Stimulated activated CD4-positive, alpha-beta T cell treated with anti-CD3 and anti-CD28 coated beads, Interleukin-2, amount 100 ng/mL, for 48 hours (primary cell): ENCODE data around the gene PPFIA2.

Experiments used
- DNase-seq, 2 donors: peaks; one replicate each; pipeline ENCODE4 v3.0.0-alpha.2; 2020

The PPFIA2 gene

DNA sequence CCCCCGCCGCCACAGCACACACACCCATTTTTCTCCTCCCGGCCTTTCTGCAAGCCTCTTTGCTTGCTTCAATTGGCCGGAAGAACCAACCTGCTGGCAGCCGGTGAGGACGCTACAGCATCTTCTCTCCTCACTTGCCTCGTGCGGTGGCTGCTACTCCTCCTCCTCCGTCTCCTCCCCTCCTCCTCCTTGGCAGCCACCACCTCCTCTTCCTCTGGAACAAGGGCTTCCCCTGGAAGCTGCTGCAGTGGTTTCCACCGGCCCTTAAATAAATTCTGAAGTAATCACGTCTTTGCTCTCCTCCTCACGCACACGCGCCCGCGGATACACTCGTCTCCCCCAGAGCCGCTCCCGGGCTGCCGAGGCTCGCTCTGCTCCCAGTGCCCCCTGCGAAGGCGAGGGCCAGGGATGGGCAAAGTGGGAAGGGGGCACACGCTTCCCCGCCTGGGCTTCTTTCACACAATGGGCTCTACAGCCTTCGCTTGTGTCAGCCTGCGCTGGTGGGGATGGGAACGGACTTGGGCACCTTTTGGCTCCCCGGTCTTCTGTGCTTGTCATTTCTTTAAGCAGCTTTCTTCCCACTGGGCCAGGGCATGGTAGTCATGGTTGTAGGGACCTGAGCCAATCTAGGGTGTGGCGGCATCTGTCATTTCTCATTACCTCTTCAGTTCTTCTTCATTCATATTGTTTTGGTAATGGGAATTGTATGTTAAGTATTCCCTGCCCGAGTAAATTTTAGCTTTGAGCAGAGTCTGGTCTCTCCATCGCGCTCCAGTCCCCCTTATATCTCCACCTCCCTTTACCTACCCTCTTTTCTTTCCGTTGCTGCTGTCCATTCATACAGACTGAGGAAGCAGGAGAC, at the start of gene PPFIA2:
PPFIA2 (minus strand) TSS at position 161 of the 862 bp plus-strand sequence.
- DNase-seq, result no peak

DNA sequence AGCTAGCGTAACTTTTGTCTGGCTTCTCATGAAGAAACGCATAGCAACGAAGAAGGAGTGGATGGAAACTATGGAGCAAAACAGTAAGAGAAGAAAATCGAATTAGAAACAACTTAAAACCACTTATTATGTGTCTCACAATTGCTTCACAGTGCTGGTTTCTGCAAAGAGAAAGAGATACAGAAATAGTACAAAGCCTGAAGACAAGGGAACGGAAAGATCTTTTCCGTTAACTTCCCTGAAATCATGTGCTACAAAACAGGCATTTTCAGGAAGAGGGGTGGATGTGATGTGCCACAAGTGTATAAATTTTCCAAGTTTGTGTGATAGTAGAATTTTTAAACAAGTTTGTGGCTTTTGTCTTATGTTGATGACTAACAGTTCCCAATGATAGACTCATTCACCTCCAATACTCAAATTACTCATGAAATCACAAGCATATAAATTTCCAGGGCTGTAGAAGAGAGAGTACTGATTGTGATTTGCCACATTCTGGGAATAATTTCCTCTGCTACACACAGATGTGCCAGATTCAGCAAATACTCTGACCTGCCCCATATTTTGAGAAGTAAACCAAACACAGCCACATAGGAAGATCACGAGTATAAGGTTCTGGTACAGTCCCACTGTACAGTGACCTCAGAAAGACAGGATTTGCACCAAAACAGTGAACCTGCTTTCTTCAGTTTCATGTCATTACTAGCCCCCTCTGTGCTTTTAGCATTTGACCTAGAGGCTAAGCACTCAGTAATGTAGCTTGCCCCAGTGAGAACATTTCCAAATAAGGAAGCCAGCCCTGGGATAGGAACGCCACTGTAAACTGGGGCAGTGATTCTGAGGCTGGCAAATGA, 41.4 kb upstream of the PPFIA2 start:
- no peak for DNase-seq

DNA sequence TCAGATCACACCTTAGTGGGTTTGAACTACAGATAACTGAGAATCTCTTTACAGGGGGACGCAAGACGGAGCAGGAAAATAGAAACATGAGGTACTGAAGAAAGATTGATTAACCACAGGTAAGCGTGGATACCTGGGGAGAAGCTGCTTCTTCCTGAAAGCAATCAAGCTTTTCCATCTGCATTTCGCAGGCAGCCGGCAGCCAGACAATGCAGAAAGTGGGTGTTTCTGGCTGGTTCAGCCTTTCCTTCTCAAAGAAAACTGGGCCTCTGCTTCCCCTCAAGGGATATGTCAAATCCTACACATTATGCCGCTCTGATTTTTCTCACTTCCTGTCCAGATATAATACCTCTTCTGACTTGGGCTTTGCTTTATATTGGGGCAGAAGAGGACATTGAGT, 39.1 kb upstream of the PPFIA2 start:
- no peak for DNase-seq

GRCh38 chr12:81797100-81797499, 38.0 kb upstream of the PPFIA2 start:
- DNase-seq, result no peak

DNA sequence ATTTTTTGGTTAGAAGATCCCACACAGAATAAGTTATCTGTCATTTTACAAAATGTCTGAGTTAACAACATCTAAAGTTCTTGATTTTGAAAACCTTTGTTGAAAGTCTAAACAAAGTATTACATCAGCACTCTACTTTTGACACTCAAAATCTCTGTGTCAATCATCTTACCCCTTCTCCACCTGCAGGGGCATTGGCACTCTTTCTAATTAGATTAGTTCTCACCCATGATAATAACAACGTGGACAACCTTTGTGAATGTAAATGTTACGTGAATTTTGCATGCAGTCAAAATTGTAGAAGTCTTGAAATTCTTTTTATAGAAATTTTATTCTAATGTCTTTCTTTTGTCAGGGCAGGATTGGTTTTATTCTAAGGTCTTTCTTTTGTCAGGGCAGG, 33.5 kb upstream of the PPFIA2 start:
- DNase-seq, result no peak

GRCh38 chr12:81779216-81779615, 20.1 kb upstream of the PPFIA2 start:
- DNase-seq, result no peak

GRCh38 chr12:81778719-81779118, 19.6 kb upstream of the PPFIA2 start:
- DNase-seq, result no peak

DNA sequence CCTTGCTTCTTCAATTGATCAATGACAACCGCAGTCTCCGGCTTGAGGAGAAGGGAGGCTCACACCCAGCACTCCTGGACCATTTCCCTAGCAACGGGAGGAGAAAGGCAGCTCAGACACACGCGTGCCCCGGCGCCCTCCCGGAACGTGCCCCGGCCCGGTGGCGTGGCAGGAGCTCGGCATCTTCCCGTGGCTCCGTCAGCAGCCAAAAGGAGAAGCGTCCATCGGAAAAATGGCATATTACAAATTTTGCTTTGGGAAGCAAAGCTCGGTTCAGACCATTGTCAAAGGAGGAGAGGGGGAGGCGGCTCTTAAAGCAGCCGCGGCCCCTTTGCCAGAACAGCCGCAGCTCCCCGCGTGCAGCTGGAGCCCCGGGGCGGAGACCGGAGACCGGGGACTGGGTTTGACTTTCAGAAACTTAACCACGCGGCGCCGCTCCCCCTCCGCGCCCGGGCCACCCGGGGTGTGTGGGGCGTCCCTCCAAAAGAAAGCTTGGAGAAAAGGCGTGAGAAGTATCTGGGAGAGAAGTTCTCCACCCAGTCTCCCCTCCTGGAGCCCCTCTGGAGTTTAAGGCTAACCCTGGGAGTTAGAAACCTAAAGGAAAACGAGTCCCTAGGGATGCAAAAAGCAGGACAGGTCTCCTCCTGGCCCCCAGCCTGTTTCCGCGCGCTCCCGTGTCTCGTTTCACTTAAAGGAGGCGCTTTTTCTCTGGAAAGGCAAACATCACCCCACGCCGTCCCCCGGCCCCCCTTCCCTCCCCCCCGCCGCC, 545 bp downstream of the PPFIA2 start:
- DNase-seq, result no peak

DNA sequence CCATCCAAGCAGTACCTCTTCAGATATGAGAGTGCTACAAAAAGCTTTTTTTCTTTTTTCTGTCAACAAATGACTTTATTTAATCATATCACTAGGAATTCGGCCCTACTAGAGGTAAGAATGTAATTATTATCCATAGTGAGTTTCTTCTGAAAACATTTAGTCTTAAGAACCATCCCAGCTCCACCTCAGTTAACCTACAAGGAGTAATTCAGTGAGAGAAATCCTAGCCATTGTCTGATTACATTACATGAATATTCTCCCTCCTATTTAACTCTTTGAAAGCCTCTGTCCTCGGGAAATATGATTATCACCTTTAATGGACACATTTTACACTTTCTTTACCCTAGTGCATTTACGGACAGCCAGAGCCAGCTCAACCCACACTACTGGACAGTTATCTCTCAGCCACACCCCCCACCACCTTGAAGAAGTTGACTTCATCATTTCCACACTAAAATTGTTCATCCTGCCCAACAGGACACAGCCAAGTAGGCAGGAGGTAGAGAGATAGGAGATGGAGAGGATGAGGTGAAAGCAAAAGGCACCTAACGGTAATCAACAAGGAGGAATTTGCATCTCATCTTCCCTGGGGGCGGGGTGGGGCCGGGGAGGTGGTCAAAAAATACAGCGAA, 1.3 kb downstream of the PPFIA2 start:
- DNase-seq, result no peak

DNA sequence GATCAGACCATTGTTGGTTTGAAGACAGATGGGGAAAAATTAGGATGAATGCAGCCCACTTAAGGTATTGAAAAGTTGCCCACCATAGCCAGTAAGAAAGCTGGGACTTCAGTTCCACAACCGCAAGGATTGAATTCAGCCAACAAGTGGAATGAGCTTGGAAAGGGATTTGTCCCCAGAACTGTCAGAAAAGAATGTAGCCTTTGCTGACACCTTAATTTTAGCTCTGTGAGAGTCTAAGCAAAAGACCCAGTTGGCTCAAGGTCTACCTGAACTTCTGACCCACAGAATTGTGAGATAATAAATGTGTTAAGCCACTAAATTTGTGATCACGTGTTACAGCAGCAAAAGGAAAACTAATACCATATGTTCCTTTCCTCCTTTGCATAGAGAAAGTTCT, 29.4 kb downstream of the PPFIA2 start:
- no peak for DNase-seq

DNA sequence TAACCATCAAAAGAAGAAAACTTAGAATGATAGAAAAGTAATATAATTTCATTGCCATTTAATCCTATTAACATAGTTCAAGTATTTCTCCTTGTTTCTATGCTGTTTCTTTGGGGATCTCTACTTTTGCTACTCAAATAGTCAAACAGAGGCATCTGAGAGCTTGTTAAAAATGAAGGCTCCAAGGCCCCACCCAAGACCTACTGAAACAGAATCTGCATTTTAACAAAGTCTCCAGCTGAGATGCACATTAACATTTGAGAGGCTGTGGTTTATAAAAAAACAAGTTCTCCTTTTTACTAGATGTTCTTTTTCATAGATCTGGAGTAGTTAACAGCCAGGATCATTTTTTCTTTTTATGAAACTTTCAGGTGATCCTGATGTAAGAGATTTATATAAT, 31.8 kb downstream of the PPFIA2 start:
- no peak for DNase-seq

DNA sequence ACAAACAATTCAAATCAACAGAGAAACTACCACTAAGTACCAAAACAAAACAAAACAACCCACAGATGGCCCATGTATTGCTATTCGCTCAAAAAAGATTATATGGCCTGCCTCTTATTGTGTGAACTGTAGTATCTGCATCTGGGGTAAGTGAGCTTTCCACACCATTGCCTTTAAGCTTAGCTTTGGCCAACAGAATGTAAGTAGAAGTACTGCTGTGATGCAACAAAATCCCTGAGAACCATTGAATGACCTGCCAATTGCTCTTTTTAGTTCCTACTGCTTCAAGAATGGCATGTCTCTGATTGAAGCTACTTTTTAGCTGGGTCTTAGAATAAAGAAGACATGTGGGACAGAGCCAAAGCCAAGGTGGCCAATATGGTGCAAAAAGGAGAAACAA, 32.5 kb downstream of the PPFIA2 start:
- no peak for DNase-seq

GRCh38 chr12:81723361-81723760, 35.8 kb downstream of the PPFIA2 start:
- DNase-seq, result no peak

DNA sequence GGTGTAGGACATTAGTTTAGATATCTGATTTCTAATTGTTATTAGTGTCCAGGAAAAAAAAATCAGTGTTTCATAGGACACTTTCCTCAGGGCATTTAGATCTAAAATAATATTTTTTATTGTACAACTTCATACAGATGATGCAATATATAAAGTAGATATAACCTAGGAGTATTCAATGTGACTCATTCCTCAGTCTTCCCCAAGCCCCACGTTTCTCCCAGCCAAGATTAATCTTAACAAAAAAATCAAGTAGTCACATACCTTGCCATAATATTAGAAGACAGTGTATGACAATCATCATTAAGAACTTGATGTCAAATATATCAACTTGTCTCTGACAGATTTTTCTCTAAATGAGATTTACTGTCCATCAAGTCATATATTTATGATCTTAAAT, 37.1 kb downstream of the PPFIA2 start:
- no peak for DNase-seq

GRCh38 chr12:81718616-81719015, 40.5 kb downstream of the PPFIA2 start:
- DNase-seq, result no peak

DNA sequence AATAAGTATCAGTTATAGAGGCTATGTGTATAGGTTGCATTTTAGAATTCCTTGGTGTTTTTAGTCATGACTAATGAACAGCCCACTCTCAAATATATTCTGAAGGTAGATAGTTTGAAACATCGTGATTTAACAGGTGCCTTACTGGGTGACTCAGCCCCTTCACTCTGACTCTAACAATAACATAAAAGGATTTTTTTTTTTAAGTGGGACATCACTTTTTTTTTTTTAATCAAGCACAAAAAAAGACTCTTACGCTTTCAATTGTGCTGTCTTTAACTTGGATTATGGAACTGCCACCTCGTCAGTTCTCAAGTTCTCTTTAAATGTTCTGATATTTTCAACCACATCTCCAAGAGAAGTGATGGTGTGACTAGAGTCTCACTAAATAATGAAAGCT, 46.6 kb downstream of the PPFIA2 start:
- DNase-seq, result no peak

DNA sequence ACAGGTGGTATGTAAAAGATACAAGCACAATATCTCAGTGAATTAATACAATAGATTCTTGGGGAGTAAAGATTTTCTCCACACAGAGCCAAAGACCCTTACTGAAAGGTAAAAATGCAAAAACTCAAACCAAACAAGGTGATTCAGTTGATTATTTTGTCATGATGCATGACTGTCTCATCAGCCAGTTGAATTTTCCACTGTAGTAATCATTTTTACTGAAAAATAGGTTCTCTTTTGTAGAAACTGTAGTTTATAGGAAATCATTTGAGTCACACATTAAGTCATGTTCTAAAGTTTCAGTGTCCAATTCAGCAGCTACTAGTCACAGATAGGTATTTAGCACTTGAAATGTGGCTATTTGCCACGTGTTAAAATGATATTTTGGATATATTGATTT, 53.6 kb downstream of the PPFIA2 start:
- DNase-seq, result no peak

GRCh38 chr12:81699551-81699950, 59.6 kb downstream of the PPFIA2 start:
- no peak for DNase-seq

- no peak for DNase-seq
These were observed 67.1 kb downstream of the PPFIA2 start for GRCh38 chr12:81692008-81692407.

GRCh38 chr12:81683881-81684280, 75.3 kb downstream of the PPFIA2 start:
- DNase-seq, result no peak

GRCh38 chr12:81679614-81680013, 79.5 kb downstream of the PPFIA2 start:
- DNase-seq, result no peak

DNA sequence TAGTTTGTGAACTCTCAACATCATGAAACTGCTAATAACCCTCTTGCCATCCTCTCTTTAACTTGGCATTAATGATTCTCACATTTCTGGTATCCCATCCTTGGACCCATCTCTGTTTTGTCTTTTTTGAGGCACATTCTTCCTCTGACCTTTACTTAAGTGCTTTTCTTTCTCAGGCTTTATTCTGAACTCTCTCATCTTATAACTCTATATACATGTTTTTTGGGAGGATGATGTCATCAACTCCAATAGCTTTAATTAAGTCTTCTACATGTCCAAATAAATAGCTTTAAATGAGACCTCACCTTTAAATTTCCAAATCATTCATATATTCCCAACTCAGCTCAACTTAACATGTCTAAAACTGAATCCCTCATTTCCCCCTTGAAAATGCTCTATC, 88.4 kb downstream of the PPFIA2 start:
- DNase-seq, result no peak

DNA sequence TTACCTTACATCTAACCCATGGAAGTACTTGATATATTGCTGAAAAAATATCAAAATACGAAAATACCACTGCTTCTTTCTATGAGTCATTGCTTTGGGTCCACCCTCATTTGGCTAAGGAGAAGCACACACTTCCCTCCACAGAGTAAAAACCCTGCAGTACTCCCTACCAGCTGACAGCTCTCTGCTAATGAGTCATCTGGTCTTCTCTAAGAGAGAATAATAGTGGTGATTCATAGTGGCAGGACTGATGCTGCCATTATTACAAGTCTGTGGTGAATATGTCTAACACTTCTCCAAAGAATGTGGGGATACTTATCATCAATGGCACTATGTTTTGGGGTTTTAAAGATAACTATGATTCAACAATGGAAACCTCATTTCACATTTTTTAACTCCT, 90.7 kb downstream of the PPFIA2 start:
- DNase-seq, result peak in 1 of 2 donors; percentile 5
